ENCODE data around the gene PGAP6.

GRCh38 chr16:398561-399339, 17.0 kb upstream of the PGAP6 start:
- TF ChIP-seq CTCF (IDR thresholded peaks at IDR 0.05) (no peak), POLR2A (IDR thresholded peaks at IDR 0.05) (no peak)

All from adrenal gland (tissue), 5 donors.